ENCODE measurements around the gene TAPT1. TPM values are rescaled to one million over a fixed set of nuclear protein-coding genes. Genes with fewer than 3 reads are reported as not detected.

The TAPT1 gene
- total RNA-seq, 1 experiment from 2014 or later = 13.8 TPM

DNA sequence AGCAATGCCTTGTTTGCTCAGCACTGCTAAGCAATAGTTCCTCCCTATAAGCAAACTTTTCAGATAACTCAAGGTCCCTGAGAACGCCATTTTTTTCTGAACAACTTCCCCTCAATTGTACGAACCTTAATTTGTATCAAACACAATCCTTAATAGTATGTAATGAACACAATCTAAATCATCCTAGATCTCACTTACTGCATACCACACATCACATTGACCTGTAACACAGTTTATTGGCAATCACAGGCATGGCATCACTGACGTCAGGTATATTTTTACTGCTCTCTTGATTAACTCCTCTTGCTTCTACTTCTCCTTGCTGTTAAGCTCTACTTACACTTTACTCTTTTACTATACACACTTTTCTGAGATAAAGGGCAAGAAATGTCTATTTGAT, 67.0 kb downstream of the TAPT1 start:
- TF ChIP-seq, protein P1, sequence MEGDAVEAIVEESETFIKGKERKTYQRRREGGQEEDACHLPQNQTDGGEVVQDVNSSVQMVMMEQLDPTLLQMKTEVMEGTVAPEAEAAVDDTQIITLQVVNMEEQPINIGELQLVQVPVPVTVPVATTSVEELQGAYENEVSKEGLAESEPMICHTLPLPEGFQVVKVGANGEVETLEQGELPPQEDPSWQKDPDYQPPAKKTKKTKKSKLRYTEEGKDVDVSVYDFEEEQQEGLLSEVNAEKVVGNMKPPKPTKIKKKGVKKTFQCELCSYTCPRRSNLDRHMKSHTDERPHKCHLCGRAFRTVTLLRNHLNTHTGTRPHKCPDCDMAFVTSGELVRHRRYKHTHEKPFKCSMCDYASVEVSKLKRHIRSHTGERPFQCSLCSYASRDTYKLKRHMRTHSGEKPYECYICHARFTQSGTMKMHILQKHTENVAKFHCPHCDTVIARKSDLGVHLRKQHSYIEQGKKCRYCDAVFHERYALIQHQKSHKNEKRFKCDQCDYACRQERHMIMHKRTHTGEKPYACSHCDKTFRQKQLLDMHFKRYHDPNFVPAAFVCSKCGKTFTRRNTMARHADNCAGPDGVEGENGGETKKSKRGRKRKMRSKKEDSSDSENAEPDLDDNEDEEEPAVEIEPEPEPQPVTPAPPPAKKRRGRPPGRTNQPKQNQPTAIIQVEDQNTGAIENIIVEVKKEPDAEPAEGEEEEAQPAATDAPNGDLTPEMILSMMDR (conservative IDR thresholded peaks at IDR 0.05) = no peak
- TF ChIP-seq EZH2 (IDR thresholded peaks at IDR 0.05; ENCODE audit: low read depth) = no peak
- H3K4me3 ChIP-seq = no peak overlapping the region
- H3K27ac ChIP-seq = no peak overlapping the region
- no peak for DNase-seq
- no peak overlapping the region for H3K4me2 ChIP-seq
- no peaks in the 10 kb centered on the region for H3K79me2 ChIP-seq (ENCODE audit: low read depth)
- no peaks in the 10 kb centered on the region for H3K4me1 ChIP-seq (replicated peaks; ENCODE audit: insufficient read depth)
- H3K27me3 ChIP-seq (ENCODE audit: insufficient read depth, low read depth) = no peaks in the 10 kb centered on the region
- no TSS peak for BruUV-seq (replicated peaks)
- no peaks in the 10 kb centered on the region for H3K36me3 ChIP-seq (ENCODE audit: low read depth)
- intact Hi-C loops (cut with micrococcal nuclease; ENCODE audit: unreplicated experiment) = no loop called here
- no peaks in the 10 kb centered on the region for H3K9me2 ChIP-seq (ENCODE audit: insufficient read depth)
- no peaks in the 10 kb centered on the region for H3F3A ChIP-seq (ENCODE audit: insufficient read depth, low read depth)
- H2AFZ ChIP-seq = no peak overlapping the region
- ChIA-PET POLR2A (ENCODE audit: unreplicated experiment) (no interaction called here), CTCF (no interaction called here)
- H4K20me1 ChIP-seq (ENCODE audit: insufficient read depth) = no peaks in the 10 kb centered on the region
- no peaks in the 10 kb centered on the region for H3K9me3 ChIP-seq (ENCODE audit: insufficient read depth, low read depth)

DNA sequence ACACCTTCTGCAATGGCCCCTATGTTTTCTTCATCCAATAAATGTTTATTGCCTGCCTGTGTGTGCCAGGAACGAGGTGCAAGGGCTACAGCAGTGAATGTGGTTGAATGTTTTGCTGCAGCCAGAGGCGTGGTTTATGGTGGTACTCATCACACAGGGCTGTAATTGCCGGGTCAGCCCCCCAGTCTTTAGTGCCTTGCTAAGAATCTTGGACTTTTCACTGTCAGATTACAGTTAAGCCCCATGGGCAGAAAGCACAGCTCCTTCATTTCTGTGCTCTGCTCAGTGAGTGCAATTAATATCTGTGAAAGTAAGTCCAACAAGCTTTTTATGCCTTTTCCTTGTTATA, 67.8 kb downstream of the TAPT1 start:
- no peak overlapping the region for H3K4me2 ChIP-seq
- no peaks in the 10 kb centered on the region for H3K27me3 ChIP-seq (ENCODE audit: insufficient read depth, low read depth)
- H3K4me1 ChIP-seq (replicated peaks; ENCODE audit: insufficient read depth) = no peaks in the 10 kb centered on the region
- BruUV-seq (replicated peaks) = no TSS peak
- H3F3A ChIP-seq (ENCODE audit: insufficient read depth, low read depth) = no peaks in the 10 kb centered on the region
- H3K4me3 ChIP-seq = no peak overlapping the region
- no peaks in the 10 kb centered on the region for H4K20me1 ChIP-seq (ENCODE audit: insufficient read depth)
- intact Hi-C loops (cut with micrococcal nuclease; ENCODE audit: unreplicated experiment) = no loop called here
- no peaks in the 10 kb centered on the region for H3K9me2 ChIP-seq (ENCODE audit: insufficient read depth)
- H3K27ac ChIP-seq = no peak overlapping the region
- CTCF ChIA-PET = no interaction called here
- H3K9me3 ChIP-seq (ENCODE audit: insufficient read depth, low read depth) = no peaks in the 10 kb centered on the region
- no peak overlapping the region for H2AFZ ChIP-seq
- H3K79me2 ChIP-seq (ENCODE audit: low read depth) = no peaks in the 10 kb centered on the region
- TF ChIP-seq, protein P1 (conservative IDR thresholded peaks at IDR 0.05) = no peak
- no peak for TF ChIP-seq EZH2 (IDR thresholded peaks at IDR 0.05; ENCODE audit: low read depth)
- H3K36me3 ChIP-seq (ENCODE audit: low read depth) = no peaks in the 10 kb centered on the region
- no peak for DNase-seq
- POLR2A ChIA-PET (ENCODE audit: unreplicated experiment) = interaction anchor here (0.6 kb wide), 1 partner anchor 20 kb away, joined by 6 read pairs; no protein-coding TSS in a partner anchor

DNA sequence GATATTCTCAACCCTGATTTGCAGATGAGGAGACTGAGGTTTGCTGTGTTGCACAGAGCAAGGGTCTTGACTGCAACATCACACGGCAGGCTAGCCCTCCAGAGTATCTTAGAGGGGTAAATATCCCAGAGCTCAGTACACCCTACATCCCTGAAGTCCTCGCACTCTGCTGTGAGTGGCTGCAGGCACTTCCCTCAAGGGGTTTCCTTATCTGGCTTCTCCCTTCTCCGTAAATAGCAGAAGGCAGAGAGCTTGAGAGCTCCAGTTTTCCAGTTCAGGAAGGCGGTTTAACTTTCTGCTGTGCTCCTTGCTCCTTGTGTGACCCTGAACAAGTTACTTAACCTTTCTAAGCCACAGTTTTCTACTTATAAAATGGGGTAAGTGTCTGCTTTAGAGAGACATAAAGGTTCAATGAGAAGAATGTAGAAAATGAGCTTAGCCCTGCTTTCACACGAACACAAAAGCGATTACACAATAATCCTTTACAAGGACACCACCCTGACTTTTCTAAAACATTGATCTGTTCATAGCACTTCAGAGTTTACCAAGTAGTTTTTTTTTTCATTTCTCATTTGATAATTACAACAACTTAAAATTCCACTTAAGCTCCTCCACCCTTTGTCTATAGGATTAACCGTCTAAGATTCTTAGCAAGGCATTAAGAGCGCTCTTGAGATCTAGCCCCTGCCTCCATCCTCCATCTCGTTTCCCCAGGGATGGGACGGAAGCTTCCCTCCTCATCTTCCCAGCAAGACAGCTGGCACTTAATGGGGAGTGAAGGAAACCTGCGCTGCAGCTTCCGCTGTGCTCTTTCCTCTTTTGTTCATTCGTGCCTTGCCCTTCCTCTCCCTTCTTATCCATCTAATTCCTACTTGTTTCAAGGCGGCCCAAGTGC, 68.4 kb downstream of the TAPT1 start:
- DNase-seq = no peak
- H3K4me2 ChIP-seq = no peak overlapping the region

More for the DNA sequence above, 68.4 kb downstream of the TAPT1 start:
- Histone ChIP-seq H3K4me1 (replicated peaks; ENCODE audit: insufficient read depth) (no peaks in the 10 kb centered on the region), H3K36me3 (ENCODE audit: low read depth) (no peaks in the 10 kb centered on the region), H3K27me3 (ENCODE audit: insufficient read depth, low read depth) (no peaks in the 10 kb centered on the region), H3K79me2 (ENCODE audit: low read depth) (no peaks in the 10 kb centered on the region), H2AFZ (no peak overlapping the region), H3F3A (ENCODE audit: insufficient read depth, low read depth) (no peaks in the 10 kb centered on the region), H3K9me3 (ENCODE audit: insufficient read depth, low read depth) (no peaks in the 10 kb centered on the region), H3K27ac (no peak overlapping the region), H3K9me2 (ENCODE audit: insufficient read depth) (no peaks in the 10 kb centered on the region), H3K4me3 (no peak overlapping the region), H4K20me1 (ENCODE audit: insufficient read depth) (no peaks in the 10 kb centered on the region)
- no TSS peak for BruUV-seq (replicated peaks)
- intact Hi-C loops (cut with micrococcal nuclease; ENCODE audit: unreplicated experiment) = no loop called here
- ChIA-PET CTCF (no interaction called here), POLR2A (ENCODE audit: unreplicated experiment) (interaction anchor here (0.6 kb wide), 1 partner anchor 19 kb away, joined by 6 read pairs; no protein-coding TSS in a partner anchor)
- TF ChIP-seq, protein P1 (conservative IDR thresholded peaks at IDR 0.05) = no peak
- TF ChIP-seq EZH2 (IDR thresholded peaks at IDR 0.05; ENCODE audit: low read depth) = no peak

Data from PC-9 (cell line).